Posterior vena cava (tissue), 2 donors: ENCODE measurements around the gene ZSCAN5B. TPM values are rescaled to one million over a fixed set of nuclear protein-coding genes. Genes with fewer than 3 reads are reported as not detected.
"Not testable (repeated sequence)": the region's sequence is repeated elsewhere in the genome, so short reads cannot be mapped to it uniquely, and the experiment has no call there.

ENCODE experiments used
- DNase-seq: peaks from one replicate; pipeline ENCODE4 v3.0.0-alpha.2; 2020; ENCODE audit warnings: low spot score
- intact Hi-C, 2 donors: fragments of 100-400 bp; cut with DNase I; formaldehyde crosslinking; loops; one replicate each; pipeline versions ENCODE4 v1.14.1 to v1.14.2; 2022 to 2023
- total RNA-seq, 2 donors: library from RNA; stranded (reverse); fragmentation: NEBNext Ultra II Directional; extraction: Animal tissue kit (Norgen Biotek cat#: 25700); gene quantifications; one replicate each; pipeline ENCODE4 v1.2.1, GENCODE V29; 2021
- donor health status: DM: yes; HTN: yes; CAD: no.
- donor health status: DM: yes; HTN: yes; CAD: no.

ZSCAN5B gene
- total RNA-seq, 2 donors from 2014 or later, result not detected

DNA sequence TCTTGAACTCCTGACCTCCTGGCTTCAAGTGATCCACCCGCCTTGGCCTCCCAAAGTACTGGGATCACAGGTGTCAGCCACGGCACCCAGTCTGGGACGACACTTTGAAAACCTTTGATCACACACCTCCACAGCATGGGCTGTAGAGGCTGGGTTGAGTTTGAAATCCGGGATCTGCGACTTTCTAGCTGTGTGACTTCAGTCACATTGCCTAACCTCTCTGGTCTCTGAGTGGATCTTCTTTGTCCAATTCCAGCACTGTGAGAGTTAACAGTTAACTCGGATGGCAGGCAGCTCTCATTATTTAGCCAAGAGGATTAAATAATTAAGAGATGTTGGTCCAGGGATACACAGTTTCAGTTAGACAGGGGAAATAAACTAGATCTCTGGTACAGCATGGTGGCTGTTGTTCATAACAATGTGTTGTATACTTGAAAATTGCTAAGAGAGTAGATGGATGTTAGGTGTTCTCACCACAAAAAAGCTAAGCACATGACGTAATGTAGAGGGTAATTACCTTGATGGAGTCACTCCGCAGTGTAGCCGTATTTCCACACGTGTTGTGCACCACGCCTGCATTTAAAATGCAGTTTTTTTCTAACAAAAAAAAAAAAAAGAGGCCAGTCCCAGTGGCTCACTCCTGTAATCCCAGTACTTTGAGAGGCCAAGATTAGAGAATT, 19.9 kb downstream of the ZSCAN5B start:
- no peak for DNase-seq
- intact Hi-C loops, result no loop called here

DNA sequence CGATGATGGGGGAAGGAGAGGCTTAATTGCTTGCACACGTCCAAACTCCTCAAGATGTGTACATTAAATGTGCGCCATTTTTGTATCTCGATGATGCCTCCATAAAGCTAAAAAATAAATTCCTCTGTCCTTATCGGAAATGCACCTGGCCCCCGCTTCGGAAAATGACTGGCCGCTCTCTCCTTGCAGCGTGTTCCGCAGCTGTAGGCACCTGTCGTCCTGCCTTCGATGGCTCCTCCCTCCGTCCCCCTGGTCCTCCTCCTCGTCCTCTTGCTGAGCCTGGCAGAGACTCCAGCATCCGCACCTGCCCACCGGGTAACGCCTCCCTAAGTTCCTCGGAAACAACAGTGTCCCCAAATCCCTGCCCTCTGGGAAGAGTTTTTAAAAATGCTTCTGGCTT, 20.7 kb downstream of the ZSCAN5B start:
- DNase-seq, result no peak
- intact Hi-C loops, result no loop called here

DNA sequence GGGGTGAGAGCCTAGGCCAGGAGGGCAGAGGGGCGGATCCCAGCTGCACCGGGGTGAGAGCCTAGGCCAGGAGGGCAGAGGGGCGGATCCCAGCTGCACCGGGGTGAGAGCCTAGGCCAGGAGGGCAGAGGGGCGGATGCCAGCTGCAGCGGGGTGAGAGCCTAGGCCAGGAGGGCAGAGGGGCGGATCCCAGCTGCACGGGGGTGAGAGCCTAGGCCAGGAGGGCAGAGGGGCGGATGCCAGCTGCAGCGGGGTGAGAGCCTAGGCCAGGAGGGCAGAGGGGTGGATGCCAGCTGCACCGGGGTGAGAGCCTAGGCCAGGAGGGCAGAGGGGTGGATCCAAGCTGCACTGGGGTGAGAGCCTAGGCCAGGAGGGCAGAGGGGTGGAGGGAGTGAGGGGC, 21.3 kb downstream of the ZSCAN5B start:
- intact Hi-C loops, DNase-seq: not testable (repeated sequence)

DNA sequence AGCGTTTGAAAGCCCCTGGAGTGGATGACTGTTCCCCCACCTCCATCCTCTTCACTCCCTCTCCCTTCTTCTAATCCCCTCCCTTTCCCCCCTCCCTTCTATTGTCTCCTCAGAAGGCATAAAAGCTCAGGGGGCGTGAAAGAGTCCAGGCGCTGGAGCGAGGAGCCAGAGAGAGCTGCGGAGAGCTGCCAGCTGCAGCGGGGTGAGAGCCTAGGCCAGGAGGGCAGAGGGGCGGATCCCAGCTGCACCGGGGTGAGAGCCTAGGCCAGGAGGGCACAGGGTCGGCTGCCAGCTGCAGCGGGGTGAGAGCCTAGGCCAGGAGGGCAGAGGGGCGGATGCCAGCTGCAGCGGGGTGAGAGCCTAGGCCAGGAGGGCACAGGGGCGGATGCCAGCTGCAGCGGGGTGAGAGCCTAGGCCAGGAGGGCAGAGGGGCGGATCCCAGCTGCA, 21.7 kb downstream of the ZSCAN5B start, which contains the start of gene GALP:
Gene GALP (plus strand): TSS at position 148 of the 447 bp plus-strand sequence. CDS start 1,101 bp downstream, outside the sequence.
- intact Hi-C loops, result loop anchor here in 1 of 2 donors (2.0 kb wide), 1 partner anchor 97 kb away; no protein-coding TSS in a partner anchor
- not testable (repeated sequence) for DNase-seq

DNA sequence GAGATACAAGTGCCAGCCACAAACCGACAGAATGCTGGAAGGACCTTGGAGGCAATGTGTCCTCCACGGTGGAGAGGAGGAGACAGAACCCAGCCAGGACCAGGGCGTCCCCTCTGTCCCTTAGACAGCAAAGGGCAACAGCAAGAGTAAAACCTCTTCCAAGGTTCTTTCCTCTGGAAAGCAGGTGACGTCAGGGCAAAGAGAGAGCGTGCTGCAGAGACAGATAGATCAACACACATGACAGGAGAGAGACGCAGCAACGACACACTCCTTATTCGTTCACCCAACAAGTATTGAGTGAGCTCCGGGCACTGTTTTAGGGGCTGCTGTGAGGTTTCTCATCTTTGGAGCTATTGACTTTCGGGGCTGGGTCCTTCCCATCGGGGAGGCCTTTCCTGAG, 23.0 kb downstream of the ZSCAN5B start:
- intact Hi-C loops, result loop anchor here (2.0 to 5.0 kb wide), 2 partner anchors 96 to 97 kb away; no protein-coding TSS in a partner anchor
- no peak for DNase-seq

DNA sequence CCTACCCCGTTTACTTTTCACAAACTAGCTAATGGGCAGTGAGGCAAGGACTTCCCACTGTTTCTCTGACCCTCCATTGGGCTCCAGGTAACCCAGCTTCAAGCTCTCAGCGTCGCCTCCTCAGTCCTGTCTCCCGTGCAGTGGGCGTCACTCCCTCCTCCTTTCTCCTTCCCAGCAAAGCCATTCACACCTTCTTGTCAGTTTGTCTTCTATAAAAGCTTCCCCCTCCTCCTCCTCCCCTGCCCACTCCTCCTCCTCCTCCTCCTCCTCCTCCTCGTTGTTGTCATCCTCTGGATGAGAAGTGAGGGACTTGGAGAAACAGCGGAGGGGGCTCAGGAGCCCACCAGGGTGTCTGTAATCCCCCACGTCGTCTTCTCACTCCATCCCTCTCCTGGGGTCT, 23.5 kb downstream of the ZSCAN5B start:
- DNase-seq, result no peak
- intact Hi-C loops, result loop anchor here (2.0 to 5.0 kb wide), 2 partner anchors 95 to 97 kb away; no protein-coding TSS in a partner anchor

DNA sequence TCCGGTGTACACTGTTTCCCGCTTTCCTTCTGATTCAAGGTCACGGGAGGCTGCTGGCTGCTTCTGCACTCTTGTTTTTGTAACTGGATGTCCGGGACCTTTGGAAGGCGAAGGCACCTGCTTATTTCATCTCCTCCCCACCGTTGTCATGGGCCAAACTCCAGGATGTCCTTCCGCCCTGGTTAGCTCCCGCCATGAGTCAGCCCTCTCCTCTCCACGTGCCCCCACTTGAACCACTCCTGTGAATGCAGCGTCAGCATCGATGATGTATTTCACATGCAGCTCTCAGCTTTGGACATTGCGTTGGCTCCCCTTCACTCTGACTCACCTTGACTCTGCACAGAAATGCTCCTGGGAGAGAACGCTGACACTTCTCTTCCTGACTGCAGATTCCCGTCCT, 27.3 kb downstream of the ZSCAN5B start:
- intact Hi-C loops, result loop anchor here in 1 of 2 donors (5.0 kb wide), 1 partner anchor 93 kb away; no protein-coding TSS in a partner anchor
- DNase-seq, result no peak

DNA sequence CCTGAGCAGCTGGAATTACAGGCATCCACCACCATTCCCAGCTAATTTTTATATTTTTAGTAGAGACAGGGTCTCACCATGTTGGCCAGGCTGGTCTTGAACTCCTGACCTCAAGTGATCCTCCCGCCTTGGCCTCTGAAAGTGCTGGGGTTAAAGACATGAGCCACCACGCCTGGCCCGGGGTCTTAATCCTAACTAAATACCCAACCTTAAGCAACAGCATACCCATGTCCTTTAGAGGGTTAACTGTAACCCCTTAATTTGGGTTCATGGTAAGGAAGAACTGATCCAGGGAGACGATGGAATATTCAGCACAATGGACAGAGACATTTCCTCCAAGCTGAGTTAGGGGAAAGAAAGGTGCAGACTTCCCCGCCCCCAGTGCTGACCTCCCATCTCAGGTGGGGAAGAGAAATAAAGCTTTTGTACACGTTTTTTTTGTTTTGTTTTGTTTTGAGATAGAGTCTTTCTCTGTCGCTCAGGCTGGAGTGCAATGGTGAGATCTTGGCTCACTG, 30.5 kb downstream of the ZSCAN5B start:
- intact Hi-C loops, result no loop called here
- no peak for DNase-seq

DNA sequence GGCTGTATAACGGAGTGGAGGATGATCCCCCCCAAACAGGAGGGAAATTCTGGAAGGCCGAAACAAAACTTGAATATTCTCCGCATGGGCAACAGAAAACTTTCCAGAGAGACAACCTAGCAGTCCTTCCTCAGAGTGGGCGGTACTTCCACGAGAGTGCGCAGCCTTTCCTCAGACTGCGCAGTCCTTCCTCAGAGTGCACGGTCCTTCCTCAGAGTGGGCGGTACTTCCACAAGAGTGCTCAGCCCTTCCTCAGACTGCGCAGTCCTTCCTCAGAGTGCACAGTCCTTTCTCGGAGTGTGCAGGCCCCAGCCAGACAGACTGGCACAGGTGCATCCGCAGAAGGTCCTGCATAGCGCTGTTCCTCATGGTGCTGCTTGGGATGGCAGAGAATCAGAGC, 34.5 kb downstream of the ZSCAN5B start:
- DNase-seq, result no peak
- intact Hi-C loops, result no loop called here

DNA sequence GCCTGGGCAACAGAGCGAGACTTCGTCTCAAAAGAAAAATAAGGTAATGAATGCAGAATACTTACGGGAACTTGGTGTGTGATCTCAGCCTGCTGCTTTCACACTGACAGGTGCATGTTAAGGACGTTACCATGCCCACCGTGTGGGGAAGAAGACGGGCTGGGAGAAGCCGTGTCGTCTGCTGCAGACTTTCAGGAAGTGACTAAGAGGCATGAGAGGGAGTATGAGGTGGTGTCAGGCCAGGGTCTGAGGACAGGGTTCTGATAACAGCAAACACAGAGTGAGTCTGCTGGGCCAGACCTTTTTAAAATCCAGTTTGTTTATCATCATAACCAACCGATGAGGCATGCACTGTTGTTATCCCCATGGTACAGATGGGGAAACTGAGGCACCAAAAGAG, 35.3 kb downstream of the ZSCAN5B start:
- no peak for DNase-seq
- intact Hi-C loops, result no loop called here

DNA sequence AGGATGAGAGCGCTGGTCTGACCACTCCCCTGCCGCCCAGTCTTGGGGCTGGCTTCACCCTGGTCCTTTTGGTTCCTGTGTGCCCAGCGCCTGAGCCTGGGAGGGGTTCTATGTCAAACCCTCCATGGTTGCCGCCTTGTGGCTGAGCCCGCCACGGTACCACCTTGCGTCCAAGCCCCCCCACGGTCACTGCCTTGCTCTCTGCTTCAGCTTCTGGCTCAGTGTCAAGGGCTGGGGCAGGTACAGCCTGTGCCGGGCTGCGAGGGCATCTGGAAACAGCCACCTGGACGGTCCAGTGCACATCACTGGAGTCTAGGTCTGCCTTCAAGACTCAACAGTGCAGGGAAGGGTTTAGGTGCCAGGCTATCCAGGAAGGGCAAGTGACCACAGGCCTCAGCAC, 36.0 kb downstream of the ZSCAN5B start:
- no peak for DNase-seq
- intact Hi-C loops, result no loop called here

DNA sequence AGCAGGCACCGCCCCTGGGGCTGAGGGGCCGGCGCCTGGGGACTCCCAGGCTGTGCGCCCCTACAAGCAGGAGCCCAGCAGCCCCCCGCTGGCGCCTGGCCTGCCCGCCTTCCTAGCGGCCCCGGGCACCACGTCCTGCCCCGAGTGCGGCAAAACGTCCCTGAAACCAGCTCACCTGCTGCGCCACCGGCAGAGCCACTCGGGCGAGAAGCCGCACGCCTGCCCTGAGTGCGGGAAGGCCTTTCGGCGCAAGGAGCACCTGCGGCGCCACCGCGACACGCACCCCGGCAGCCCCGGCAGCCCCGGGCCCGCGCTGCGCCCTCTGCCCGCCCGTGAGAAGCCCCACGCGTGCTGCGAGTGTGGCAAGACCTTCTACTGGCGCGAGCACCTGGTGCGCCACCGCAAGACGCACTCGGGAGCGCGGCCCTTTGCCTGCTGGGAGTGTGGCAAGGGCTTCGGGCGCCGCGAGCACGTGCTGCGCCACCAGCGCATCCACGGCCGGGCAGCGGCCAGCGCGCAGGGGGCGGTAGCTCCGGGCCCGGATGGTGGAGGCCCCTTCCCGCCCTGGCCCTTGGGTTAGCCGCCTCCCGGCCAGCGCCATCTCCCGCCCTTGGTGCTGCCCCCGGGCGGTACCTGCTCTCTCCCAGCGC, 37.8 kb downstream of the ZSCAN5B start:
- intact Hi-C loops, result no loop called here
- DNase-seq, result no peak

DNA sequence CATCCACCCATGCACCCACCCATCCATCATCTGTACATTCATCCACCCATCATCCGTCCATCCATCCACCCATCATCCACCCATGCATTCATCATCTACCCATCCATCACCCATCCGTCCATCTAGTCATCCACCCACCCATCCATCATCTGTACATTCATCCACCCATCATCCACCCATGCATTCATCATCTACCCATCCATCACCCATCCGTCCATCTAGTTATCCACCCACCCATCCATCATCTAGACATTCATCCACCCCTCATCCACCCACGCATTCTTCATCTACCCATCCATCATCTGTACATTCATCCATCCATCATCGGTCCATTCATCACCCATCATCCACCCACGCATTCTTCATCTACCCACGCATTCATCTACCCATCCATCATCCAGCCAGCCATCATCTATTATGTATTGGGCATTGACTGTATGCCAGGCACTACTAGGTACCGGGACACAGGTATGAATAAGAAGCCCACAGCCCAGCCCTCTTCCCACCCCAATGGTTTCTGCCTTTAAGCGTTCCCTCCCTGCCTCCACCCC, 38.5 kb downstream of the ZSCAN5B start:
- DNase-seq, result no peak
- intact Hi-C loops, result no loop called here

DNA sequence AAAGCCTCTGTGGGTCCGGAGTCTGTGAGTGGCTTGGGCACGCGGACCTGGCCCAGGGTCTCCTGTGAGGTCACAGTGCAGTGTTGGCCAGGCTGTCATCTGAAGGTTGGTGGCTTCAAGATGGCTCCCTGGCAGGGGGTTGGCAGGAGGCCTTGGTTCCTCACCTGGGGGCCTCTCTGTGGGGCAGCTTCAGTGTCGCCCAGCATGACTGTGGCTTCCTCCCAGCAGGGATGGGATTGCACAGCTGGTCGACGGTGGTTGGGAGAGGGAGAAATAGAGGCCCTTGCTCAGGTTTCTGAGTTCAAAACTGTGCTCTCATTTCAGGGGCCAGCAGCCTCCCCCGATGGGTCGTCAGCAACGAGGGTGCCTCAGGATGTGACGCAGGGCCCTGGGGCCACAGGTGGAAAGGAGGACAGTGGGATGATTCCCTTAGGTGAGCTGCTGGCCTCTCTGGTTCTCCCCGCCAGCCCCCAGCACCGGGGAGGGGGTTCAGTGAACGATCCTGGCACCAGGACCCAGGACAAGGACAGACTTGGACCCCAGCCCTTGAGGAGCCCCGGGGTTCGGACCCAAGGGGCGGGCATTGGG, 39.3 kb downstream of the ZSCAN5B start:
- no peak for DNase-seq
- intact Hi-C loops, result no loop called here

DNA sequence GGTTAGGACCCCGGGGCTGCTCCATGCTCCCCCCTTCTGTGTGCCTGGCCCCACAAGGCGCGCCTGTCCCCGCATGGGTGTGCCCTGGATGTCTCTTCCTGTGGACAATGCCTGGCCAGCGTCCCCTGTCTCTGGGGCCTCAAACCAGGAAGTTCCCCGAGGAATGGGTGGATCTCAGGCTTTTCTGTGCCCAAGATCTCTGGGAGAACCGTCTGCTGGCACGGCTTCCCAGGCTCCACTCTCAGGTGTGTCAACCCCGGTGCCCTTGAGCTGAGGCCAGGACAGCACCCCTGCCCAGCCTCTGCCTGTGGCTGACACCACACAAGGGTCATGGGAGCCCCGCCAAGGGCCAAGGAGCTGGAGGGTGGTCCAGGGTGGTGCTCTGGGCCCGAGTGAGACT, 40.8 kb downstream of the ZSCAN5B start:
- DNase-seq, result no peak
- intact Hi-C loops, result no loop called here

DNA sequence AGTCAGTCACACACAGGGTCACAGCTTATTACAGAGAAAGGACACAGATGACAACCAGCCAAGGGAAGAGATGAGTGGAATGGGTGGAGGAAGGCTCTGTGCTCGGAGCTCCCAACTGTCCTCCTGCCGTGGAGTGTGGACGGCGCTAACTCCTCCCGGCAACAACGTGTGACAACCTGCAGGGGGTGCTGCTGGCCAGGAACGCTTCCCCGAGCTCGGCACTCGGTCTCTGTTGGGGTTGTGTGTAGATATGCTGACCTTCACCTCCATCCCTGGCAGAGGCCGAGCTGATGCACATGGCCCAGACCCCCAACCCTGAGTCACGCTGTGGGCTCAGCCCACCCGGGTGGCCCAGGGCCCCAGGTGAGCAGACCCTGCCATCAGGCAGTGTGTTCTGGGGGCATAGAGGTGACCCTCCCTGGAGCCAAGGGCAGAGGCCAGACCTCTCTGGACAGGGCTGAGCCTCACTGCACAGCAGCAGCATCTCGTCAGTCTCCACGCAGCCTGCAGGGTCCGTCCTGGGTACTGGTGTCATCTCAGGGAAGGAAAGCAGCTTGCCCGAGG, 42.4 kb downstream of the ZSCAN5B start:
- peak; percentile 84 for DNase-seq
- intact Hi-C loops, result no loop called here

DNA sequence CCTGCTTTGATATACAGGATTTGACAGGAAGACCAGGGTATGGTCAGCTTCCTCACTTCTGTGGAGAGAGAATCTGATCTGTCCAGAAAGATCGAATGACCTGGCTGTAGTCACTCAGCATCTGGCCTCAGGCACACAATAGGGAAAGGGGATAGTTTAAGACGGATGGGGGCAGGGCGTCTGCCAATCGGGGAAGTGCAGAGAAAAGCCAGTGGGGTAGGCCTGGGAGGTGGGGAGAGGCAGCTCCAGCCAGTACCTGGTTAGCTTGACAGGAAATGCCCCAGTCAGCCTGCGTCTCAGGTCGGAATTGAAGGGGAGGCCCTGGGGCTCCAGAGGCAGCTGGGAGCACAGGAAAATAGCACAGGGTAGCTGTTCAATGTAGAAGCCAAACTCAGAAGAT, 44.1 kb downstream of the ZSCAN5B start:
- intact Hi-C loops, result no loop called here
- no peak for DNase-seq

DNA sequence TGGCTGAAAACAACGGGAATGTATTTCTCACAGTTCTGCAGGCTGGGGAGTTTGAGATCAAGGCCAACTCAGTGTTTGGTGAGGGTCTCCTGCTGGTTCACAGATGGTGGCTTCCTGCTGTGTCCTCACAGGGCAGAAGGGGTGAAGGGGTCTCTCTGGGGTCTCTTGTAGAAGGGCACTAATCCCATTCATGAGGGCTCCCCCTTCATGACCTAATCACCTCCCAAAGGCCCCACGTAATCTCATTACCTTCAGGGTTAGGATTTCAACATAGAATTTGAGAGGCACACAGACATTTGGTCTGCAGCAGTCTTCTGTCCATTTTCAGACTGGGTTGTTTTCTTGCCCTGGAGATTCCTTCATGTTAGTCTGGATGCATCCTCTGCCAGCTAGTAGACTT, 44.9 kb downstream of the ZSCAN5B start:
- no peak for DNase-seq
- intact Hi-C loops, result no loop called here

DNA sequence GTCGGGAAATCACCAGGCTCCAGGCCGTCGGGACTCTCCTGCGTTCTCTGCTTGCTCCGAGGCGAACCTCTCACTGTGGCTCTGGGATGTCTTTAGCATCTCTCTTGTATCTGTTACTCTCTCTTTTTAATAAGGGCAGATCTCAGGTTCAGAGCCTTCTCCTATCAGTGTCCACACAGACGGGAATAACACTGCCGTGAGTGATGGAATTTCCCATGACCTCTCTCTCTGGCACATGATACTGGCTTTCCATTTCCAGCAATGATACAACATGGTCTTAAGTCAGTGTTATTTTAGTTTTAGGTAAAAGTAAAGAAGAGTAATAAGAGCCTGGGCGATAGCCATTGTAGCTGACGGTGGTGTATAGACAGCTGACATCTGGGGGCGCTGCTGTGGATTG, 47.2 kb downstream of the ZSCAN5B start:
- intact Hi-C loops, result no loop called here
- no peak for DNase-seq

DNA sequence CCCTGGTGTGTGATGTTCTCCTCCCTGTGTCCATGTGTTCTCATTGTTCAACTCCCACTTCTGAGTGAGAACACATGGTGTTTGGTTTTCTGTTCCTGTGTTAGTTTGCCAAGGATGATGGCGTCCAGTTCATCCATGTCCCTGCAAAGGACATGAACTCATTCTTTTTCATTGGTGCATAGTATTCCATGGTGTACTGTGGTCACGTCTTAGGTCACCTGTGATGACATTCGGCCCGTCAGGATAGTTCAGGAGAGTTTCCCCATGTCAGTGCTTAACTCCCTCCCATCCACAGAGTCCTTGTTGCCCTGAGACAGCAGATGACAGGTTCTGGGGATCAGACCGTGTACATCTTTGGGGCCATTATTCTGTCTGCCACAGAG, 47.9 kb downstream of the ZSCAN5B start:
- no peak for DNase-seq
- intact Hi-C loops, result no loop called here
